Astrocyte of the spinal cord (primary cell): ENCODE measurements around the gene MEGF11.

ENCODE experiments used
- DNase-seq: peaks from one replicate; pipeline ENCODE4 v3.0.0; 2011; ENCODE audit warnings: low read depth, low spot score
- H3K4me3 ChIP-seq: 2 replicates; pipeline ENCODE4 v1.5.1; 2011; ENCODE audit warnings: low read depth, mild to moderate bottlenecking, low read length, moderate library complexity
- in situ Hi-C: cut with HindIII; loops from 2 replicates; pipeline ENCODE4 v1.10.0; 2017; ENCODE audit warnings: low sequenced_read_pairs
- TF ChIP-seq, protein P1 (sequence below): IDR thresholded peaks from 2 replicates; pipeline ENCODE4 v1.5.1; 2012; ENCODE audit warnings: low read depth, mild to moderate bottlenecking, low read length, inconsistent platforms

The MEGF11 gene

DNA sequence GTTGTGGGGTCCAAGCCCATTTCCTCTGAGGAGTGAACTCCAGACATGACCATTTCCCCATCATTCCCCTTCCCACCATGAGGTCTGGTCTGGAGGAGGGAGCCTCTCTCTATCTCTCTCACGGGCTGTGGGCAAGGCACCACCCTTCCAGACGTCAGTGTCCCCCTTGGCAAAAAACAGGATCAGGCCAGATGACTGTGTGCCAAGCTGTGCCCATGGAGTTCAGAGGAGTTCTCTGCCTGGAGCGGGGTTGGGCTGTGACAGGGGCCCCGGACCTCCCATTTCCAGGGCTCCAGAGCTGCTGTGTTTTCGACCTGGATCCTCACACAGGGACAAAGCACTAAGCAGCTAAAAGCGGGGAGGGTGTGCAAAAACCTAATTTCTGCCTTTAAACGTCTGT lies 259.8 kb downstream of the MEGF11 start:
- in situ Hi-C loops, result no loop called here
- no peak overlapping the region for H3K4me3 ChIP-seq
- TF ChIP-seq, protein P1, sequence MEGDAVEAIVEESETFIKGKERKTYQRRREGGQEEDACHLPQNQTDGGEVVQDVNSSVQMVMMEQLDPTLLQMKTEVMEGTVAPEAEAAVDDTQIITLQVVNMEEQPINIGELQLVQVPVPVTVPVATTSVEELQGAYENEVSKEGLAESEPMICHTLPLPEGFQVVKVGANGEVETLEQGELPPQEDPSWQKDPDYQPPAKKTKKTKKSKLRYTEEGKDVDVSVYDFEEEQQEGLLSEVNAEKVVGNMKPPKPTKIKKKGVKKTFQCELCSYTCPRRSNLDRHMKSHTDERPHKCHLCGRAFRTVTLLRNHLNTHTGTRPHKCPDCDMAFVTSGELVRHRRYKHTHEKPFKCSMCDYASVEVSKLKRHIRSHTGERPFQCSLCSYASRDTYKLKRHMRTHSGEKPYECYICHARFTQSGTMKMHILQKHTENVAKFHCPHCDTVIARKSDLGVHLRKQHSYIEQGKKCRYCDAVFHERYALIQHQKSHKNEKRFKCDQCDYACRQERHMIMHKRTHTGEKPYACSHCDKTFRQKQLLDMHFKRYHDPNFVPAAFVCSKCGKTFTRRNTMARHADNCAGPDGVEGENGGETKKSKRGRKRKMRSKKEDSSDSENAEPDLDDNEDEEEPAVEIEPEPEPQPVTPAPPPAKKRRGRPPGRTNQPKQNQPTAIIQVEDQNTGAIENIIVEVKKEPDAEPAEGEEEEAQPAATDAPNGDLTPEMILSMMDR, result no peak
- DNase-seq, result no peak

DNA sequence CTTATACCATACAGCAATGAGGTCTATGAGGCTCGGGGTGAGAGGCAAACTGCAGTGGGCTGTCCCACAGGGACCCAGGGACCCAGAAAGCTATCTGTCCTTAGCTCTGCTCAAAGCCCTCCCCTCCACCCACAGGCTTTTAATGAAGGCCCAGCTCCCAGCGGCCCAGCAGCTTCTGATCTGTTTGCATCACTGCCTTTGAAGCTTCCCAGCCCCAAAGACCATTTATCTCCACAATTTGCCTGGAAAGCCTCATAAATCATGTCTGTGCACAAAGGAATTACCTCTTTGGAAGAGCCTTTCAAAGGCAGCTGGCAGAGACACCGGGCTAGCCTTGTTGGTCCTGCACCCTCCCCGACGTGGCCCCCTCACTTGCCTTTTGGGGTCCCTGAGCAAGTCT lies 260.3 kb downstream of the MEGF11 start:
- no peak for DNase-seq
- in situ Hi-C loops, result no loop called here
- TF ChIP-seq, protein P1, result no peak
- H3K4me3 ChIP-seq, result no peak overlapping the region

GRCh38 chr15:65991721-65992483 lies 261.6 kb downstream of the MEGF11 start:
- no peak for DNase-seq
- in situ Hi-C loops, result no loop called here
- H3K4me3 ChIP-seq, result no peak overlapping the region
- TF ChIP-seq, protein P1, result no peak

DNA sequence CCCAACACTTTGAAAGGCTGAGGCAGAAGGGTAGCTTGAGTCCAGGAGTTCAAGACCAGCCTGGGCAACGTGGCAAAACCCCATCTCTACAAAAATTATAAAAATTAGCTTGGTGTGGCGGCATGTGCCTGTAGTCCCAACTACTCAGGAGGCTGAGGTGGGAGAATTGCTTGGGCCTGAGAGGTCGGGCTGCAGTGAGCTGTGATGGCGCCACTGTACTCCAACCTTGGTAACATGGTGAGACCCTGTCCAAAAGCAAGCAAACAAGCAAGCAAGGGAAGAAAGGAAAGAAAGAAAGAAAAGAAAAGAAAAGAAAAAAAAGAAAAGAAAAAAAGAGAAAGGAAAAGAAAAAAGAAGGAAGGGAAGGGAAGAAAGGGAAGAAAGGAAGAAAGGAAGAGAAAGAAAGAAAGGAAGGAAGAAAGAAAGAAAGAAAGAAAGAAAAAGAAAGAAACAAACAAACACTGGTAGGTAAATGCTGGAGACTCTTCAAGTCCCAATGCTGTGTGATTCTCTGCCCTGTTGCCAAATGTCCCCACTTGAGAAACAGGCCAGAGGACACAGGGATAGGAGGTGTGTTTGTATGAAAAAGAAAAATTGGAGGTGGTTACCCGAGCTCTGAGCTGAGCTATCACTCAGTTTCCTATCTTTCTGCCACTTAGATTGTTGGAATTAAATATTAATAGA lies 263.1 kb downstream of the MEGF11 start:
- H3K4me3 ChIP-seq, result no peak overlapping the region
- in situ Hi-C loops, result no loop called here
- TF ChIP-seq, protein P1, result no peak
- no peak for DNase-seq

- DNase-seq, result no peak
- in situ Hi-C loops, result no loop called here
- H3K4me3 ChIP-seq, result no peak overlapping the region
- TF ChIP-seq, protein P1, result no peak
Measured at GRCh38 chr15:65987100-65987499, 266.4 kb downstream of the MEGF11 start.

DNA sequence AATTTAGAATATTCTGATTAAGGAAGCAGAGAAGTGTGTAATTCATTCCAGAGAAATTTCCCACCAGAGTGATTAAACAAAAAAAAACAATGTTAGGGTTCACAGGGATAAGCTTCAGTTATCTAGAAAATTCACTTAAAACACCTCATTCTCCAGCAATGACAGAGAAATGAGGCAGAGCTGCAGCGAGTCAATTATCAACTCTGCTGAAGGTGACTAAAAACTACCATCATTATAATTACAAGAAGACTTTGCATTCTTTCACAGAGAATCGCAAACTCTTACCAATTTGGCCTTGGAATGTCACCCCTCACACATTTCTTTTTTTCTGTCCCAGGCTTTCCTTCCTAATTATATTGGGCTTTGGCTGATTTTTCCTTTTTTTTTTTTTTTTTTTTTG lies 267.1 kb downstream of the MEGF11 start:
- no peak overlapping the region for H3K4me3 ChIP-seq
- TF ChIP-seq, protein P1, result no peak
- in situ Hi-C loops, result no loop called here
- no peak for DNase-seq
